GM21576 (cell line): ENCODE results near the gene RAB29.
"Not testable (repeated sequence)": the region's sequence is repeated elsewhere in the genome, so short reads cannot be mapped to it uniquely, and the experiment has no call there.

ENCODE experiments used
- ATAC-seq: cut with Tn5 transposase; IDR thresholded peaks from one replicate; pipeline ENCODE4 v1.9.1; 2021; ENCODE audit warnings: mild to moderate bottlenecking, moderate library complexity; ENCODE audit not compliant: unreplicated experiment

RAB29 gene

GRCh38 chr1:205726619-205727125, 48.6 kb downstream of the RAB29 start:
- ATAC-seq = no peak

DNA sequence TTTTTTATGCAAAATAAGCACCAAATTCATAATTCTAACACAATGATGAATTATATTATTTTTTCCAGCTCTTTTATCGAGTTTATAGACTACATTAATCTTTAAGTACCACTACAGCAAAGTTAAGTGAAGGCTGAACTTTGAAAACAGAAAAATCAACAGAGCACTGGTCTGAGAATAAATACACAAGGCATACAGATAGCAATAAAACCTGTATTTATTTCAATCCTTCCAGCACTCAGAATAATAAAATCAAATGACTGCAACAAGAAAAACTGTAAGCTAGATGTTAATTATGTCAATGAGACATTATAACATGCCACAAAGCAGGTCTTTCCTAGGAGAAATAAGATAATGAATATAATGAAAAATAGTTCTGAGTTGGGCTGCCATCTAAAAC, 49.8 kb downstream of the RAB29 start:
- no peak for ATAC-seq

DNA sequence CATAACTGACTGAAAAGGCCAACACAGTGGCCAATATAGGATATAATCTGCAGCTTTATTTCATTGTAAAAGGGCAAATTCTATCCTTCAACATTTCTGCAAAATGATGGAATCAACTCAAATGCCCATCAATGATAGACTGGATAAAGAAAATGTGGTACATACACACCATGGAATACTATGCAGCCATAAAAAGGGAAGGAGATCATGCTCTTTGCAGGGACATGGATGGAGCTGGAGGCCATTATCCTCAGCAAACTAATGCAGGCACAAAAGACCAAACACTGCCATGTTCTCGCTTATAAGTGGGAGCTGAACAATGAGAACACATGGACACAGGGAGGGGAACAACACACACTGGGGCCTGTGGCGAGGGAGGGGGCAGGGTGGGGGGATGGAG, 54.5 kb downstream of the RAB29 start:
- not testable (repeated sequence) for ATAC-seq

- no peak for ATAC-seq
Observed at GRCh38 chr1:205719762-205720161, 55.5 kb downstream of the RAB29 start.

DNA sequence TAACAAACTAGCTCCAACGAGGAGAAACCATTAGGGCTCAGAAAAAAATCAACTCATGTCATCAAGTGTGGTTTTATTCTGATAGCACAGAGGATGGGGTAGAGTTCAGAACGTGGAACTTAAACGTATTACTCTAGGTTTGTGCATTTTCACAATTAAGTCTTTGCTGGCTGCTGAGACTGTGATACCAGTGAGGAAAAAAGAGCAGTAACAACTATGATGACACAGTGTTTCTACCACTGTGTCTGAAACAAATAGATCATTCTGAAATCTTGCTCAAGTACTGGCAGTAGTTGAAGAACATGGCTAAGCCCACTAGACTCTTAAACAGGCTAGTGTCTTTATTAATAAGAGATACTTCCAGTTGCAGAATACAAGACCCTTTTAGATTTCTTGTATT, 56.3 kb downstream of the RAB29 start:
- ATAC-seq = no peak
